Activated B cell treated with CpG ODN at 0.5 μM for 24 hours (primary cell): ENCODE data around the gene TGFBR2. TPM values are rescaled to one million over a fixed set of nuclear protein-coding genes. Genes with fewer than 3 reads are reported as not detected.

Experiments
- ATAC-seq: fragments of 200-7000 bp; cut with Tn5 transposase; one replicate; pipeline ENCODE4 v1.10.0; 2021; ENCODE audit warnings: low read depth, mild to moderate bottlenecking, moderate library complexity
- CTCF ChIA-PET: fragments of 350-600 bp; sonication (Branson Sonifier 250); formaldehyde crosslinking; loops from one replicate; lab custom pipeline; 2021; ENCODE audit warnings: antibody characterized with exemption; lab: Charles Lee
- POLR2A ChIA-PET: fragments of 350-600 bp; sonication (Branson Sonifier 250); formaldehyde crosslinking; loops from one replicate; lab custom pipeline; 2021; ENCODE audit warnings: antibody characterized with exemption; lab: Charles Lee
- DNase-seq: peaks from one replicate; pipeline ENCODE4 v3.0.0; 2022
- H3K27ac Mint-ChIP-seq: one replicate; pipeline ENCODE4 v1.8.0; 2020; ENCODE audit warnings: mixed read lengths
- H3K27me3 Mint-ChIP-seq: one replicate; pipeline ENCODE4 v1.8.0; 2021; ENCODE audit warnings: mixed read lengths
- H3K36me3 Mint-ChIP-seq: one replicate; pipeline ENCODE4 v1.8.0; 2021; ENCODE audit warnings: low read depth, mixed read lengths
- H3K4me1 Mint-ChIP-seq: one replicate; pipeline ENCODE4 v1.8.0; 2021; ENCODE audit warnings: mixed read lengths
- H3K4me3 Mint-ChIP-seq: one replicate; pipeline ENCODE4 v1.8.0; 2020; ENCODE audit warnings: mild to moderate bottlenecking, mixed read lengths
- H3K9me3 Mint-ChIP-seq: one replicate; pipeline ENCODE4 v1.8.0; 2020; ENCODE audit warnings: mixed read lengths
- CTCF ChIP-seq: fragments of 200-600 bp; IDR thresholded peaks from one replicate; pipeline ENCODE4 v1.8.0; 2022; ENCODE audit warnings: antibody characterized with exemption, mild to moderate bottlenecking
- intact Hi-C: fragments of 100-400 bp; cut with micrococcal nuclease; formaldehyde crosslinking; loops from one replicate; pipeline ENCODE4 v1.15.1; 2024
- total RNA-seq: library from RNA; stranded (reverse); gene quantifications from 2 replicates; pipeline ENCODE4 v1.2.3, GENCODE V29; 2022

TGFBR2 gene
- total RNA-seq, 1 donor from 2014 or later = 104 TPM

GRCh38 chr3:30671527-30672286 is 65.3 kb downstream of the TGFBR2 start:
- no peak overlapping the region for H3K4me3 Mint-ChIP-seq
- POLR2A ChIA-PET = interaction anchor here (1.3 to 1.5 kb wide), 2 partner anchors 56 to 64 kb away, joined by 3 read pairs; no protein-coding TSS in a partner anchor
- DNase-seq (no peak), ATAC-seq (no peak)
- TF ChIP-seq CTCF = no peak
- intact Hi-C loops = no loop called here
- H3K36me3 Mint-ChIP-seq = peaks cover 92% of the 10 kb centered on the region
- no peaks in the 10 kb centered on the region for H3K27me3 Mint-ChIP-seq
- CTCF ChIA-PET = interaction anchor here (0.9 kb wide), 1 partner anchor 22 kb away, joined by 3 read pairs; no protein-coding TSS in a partner anchor
- peaks cover 6% of the 10 kb centered on the region for H3K9me3 Mint-ChIP-seq
- peak overlapping the region; percentile 70 for H3K27ac Mint-ChIP-seq
- peaks cover 94% of the 10 kb centered on the region for H3K4me1 Mint-ChIP-seq

GRCh38 chr3:30672287-30672735 is 65.9 kb downstream of the TGFBR2 start:
- peaks cover 95% of the 10 kb centered on the region for H3K36me3 Mint-ChIP-seq
- H3K9me3 Mint-ChIP-seq = peaks cover 6% of the 10 kb centered on the region
- peaks cover 95% of the 10 kb centered on the region for H3K4me1 Mint-ChIP-seq
- ATAC-seq (no peak), DNase-seq (no peak)
- POLR2A ChIA-PET = interaction anchor here (1.5 kb wide), 1 partner anchor 56 kb away, joined by 3 read pairs; no protein-coding TSS in a partner anchor
- no peak for TF ChIP-seq CTCF
- CTCF ChIA-PET = no interaction called here
- H3K27ac Mint-ChIP-seq = peak overlapping the region; percentile 70
- intact Hi-C loops = no loop called here
- H3K27me3 Mint-ChIP-seq = no peaks in the 10 kb centered on the region
- no peak overlapping the region for H3K4me3 Mint-ChIP-seq

- H3K4me1 Mint-ChIP-seq = peaks cover 94% of the 10 kb centered on the region
- H3K27me3 Mint-ChIP-seq = no peaks in the 10 kb centered on the region
- intact Hi-C loops = no loop called here
- peaks cover 6% of the 10 kb centered on the region for H3K9me3 Mint-ChIP-seq
- H3K36me3 Mint-ChIP-seq = peaks cover 98% of the 10 kb centered on the region
- H3K4me3 Mint-ChIP-seq = peak overlapping the region; percentile 19
- no peak for DNase-seq
- H3K27ac Mint-ChIP-seq = peak overlapping the region; percentile 70
- no peak for TF ChIP-seq CTCF
- ATAC-seq = no peak
- ChIA-PET CTCF (no interaction called here), POLR2A (interaction anchor here (0.8 kb wide), 1 partner anchor 67 kb away, joined by 4 read pairs; the partner anchor contains the start of gene TGFBR2)
Measured at GRCh38 chr3:30672959-30673358, 66.6 kb downstream of the TGFBR2 start.

- POLR2A ChIA-PET = interaction anchor here (0.8 kb wide), 1 partner anchor 67 kb away, joined by 4 read pairs; the partner anchor contains the start of gene TGFBR2
- CTCF ChIA-PET = interaction anchor here (1.1 kb wide), 1 partner anchor 20 kb away, joined by 3 read pairs; no protein-coding TSS in a partner anchor
- Mint-ChIP-seq H3K27ac (peak overlapping the region; percentile 47), H3K4me3 (no peak overlapping the region), H3K27me3 (no peaks in the 10 kb centered on the region), H3K36me3 (peaks cover 96% of the 10 kb centered on the region), H3K4me1 (peaks cover 90% of the 10 kb centered on the region), H3K9me3 (peaks cover 3% of the 10 kb centered on the region)
- no peak for ATAC-seq
- DNase-seq = no peak
- intact Hi-C loops = no loop called here
- no peak for TF ChIP-seq CTCF
Measured at GRCh38 chr3:30673425-30674341, 67.3 kb downstream of the TGFBR2 start.
